Tibial nerve (tissue), 4 donors: ENCODE results near the gene CEP63. TPM values are rescaled to one million over a fixed set of nuclear protein-coding genes. Genes with fewer than 3 reads are reported as not detected.

Experiments used
- DNase-seq, 2 donors: peaks; one replicate each; pipeline ENCODE4 v3.0.0-alpha.2; 2019; ENCODE audit warnings: low spot score in 2 of 2
- H3K27ac ChIP-seq, 4 donors: fragments of 200-600 bp; sonication (generic) in 3 of 4; one replicate each; pipeline ENCODE4 v1.5.1; 2017 to 2019; ENCODE audit warnings: mild to moderate bottlenecking in 1 of 4
- H3K27me3 ChIP-seq, 2 donors: fragments of 200-600 bp; sonication (generic) in 1 of 2; one replicate each; pipeline versions ENCODE4 v1.5.1 to v1.6.0; 2017 to 2019
- H3K36me3 ChIP-seq, 3 donors: fragments of 200-600 bp; sonication (generic); one replicate each; pipeline ENCODE4 v1.5.1; 2018 to 2019
- H3K4me1 ChIP-seq, 4 donors: fragments of 200-600 bp; sonication (generic) in 3 of 4; one replicate each; pipeline ENCODE4 v1.5.1; 2017 to 2019
- H3K4me3 ChIP-seq, 4 donors: fragments of 200-600 bp; sonication (generic) in 3 of 4; one replicate each; pipeline ENCODE4 v1.5.1; 2017 to 2019; ENCODE audit warnings: mild to moderate bottlenecking in 1 of 4, moderate library complexity in 1 of 4
- H3K9me3 ChIP-seq, 4 donors: fragments of 200-600 bp; sonication (generic) in 3 of 4; one replicate each; pipeline ENCODE4 v1.5.1; 2017 to 2019
- EP300 ChIP-seq, 2 donors: sonication (generic); formaldehyde crosslinking; IDR thresholded peaks; one replicate each; pipeline ENCODE4 v1.6.1; 2017; ENCODE audit warnings: antibody characterized with exemption in 2 of 2, mild to moderate bottlenecking in 1 of 2
- POLR2A ChIP-seq, 2 donors: fragments of 450-650 bp; IDR thresholded peaks; one replicate each; pipeline ENCODE4 v1.6.1; 2017; ENCODE audit warnings: antibody characterized with exemption in 2 of 2, mild to moderate bottlenecking in 2 of 2, moderate library complexity in 2 of 2
- WGBS, 2 donors: methylation state at CpG; one replicate each; pipeline ENCODE4 v1.1.5; 2018; 5-methylcytosine and 5-hydroxymethylcytosine counted together
- total RNA-seq, 4 donors: library from RNA; depleted of rRNA; stranded (reverse); fragments of >200 nt; gene quantifications; one replicate each; pipeline ENCODE4 v1.1.0, GENCODE V29; 2016
- TF ChIP-seq, protein P1 (sequence below), 5 experiments: fragments of 200-600 bp in 3 of 5; fragments of 450-650 bp in 2 of 5; sonication (generic) in 3 of 5; IDR thresholded peaks; one replicate each; pipeline ENCODE4 v1.5.1; 2016 to 2019; ENCODE audit warnings: antibody characterized with exemption in 5 of 5, mild to moderate bottlenecking in 3 of 5, moderate library complexity in 2 of 5

CEP63 gene
- total RNA-seq, 4 donors from 2014 or later, result 21.4 to 32.7 (median 27.8) TPM

DNA sequence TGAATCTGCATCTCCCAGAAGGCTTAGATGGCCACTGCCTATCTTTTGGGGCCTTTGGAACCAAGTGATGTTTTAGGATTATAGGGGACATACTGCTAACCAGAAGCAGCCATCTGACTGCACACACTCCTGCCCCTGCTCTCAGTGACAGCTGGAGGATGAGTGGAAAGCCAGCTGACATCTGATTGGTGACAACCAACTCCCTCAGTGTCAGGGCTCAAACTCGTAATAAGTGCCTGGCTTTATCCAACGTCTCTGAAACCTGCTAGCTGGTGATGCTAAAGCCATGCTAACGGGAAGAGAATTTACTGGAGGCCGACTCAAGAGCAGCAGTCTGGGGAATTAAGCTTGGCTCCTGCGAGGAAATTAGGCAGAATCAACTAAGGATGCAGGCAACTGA, 129.9 kb downstream of the CEP63 start:
- 69 to 76% methylated on average over 5 of the region's 5 CpGs for WGBS, 2 donors
- Histone ChIP-seq H3K4me3 (no peak overlapping the region), H3K9me3 (no peaks in the 10 kb centered on the region), H3K27ac (no peak overlapping the region), H3K27me3 (no peaks in the 10 kb centered on the region), H3K36me3 (no peaks in the 10 kb centered on the region), H3K4me1 (no peaks in the 10 kb centered on the region)
- TF ChIP-seq EP300 (IDR thresholded peaks at IDR 0.05), result no peak
- no peak for TF ChIP-seq POLR2A (IDR thresholded peaks at IDR 0.05)
- TF ChIP-seq, protein P1, sequence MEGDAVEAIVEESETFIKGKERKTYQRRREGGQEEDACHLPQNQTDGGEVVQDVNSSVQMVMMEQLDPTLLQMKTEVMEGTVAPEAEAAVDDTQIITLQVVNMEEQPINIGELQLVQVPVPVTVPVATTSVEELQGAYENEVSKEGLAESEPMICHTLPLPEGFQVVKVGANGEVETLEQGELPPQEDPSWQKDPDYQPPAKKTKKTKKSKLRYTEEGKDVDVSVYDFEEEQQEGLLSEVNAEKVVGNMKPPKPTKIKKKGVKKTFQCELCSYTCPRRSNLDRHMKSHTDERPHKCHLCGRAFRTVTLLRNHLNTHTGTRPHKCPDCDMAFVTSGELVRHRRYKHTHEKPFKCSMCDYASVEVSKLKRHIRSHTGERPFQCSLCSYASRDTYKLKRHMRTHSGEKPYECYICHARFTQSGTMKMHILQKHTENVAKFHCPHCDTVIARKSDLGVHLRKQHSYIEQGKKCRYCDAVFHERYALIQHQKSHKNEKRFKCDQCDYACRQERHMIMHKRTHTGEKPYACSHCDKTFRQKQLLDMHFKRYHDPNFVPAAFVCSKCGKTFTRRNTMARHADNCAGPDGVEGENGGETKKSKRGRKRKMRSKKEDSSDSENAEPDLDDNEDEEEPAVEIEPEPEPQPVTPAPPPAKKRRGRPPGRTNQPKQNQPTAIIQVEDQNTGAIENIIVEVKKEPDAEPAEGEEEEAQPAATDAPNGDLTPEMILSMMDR (IDR thresholded peaks at IDR 0.05), result no peak
- DNase-seq, result no peak

DNA sequence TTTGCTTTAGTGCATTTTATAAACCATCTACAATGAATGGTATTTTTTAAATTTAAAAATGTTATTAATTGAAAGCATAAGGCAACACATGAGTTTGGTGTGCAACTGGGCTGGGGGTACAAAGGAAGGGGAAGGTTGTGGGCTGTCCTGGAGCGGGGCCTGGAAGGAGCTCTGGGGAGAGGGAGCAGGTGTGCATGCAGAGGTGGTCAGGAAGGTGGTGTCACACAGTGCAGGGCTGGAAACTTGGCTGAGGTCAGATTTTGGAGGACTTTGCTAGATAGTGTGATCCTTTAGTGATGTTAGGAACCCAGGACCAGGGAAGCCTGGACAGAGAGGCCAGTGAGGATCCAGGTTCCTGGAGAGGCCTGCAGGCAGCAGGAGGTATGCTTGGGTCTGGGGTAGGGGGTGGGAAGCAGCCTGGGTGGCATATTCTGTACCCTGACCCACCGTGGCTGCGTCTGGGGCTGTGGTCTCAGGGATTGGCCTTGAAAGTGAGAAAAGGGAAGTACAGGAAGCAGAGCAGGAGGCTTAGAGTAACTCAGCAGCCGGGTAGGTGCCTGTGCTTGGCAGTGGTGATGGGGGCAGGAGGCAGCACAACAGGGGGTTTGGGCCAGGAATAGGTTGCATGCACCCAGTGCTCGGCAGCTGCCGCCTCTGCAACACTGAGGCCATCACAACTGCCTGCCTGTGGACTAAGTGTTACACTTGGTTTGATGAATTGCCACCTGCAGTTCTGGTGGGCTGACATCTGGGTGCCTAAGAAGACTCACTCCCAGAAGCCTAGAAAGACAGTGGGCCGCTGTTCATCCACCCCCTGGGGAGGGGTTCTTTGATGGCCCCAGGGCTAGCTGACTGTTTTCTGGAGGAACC, 132.0 kb downstream of the CEP63 start:
- TF ChIP-seq EP300 (IDR thresholded peaks at IDR 0.05) (no peak), POLR2A (IDR thresholded peaks at IDR 0.05) (no peak)
- TF ChIP-seq, protein P1 (IDR thresholded peaks at IDR 0.05), result no peak
- no peaks in the 10 kb centered on the region for H3K9me3 ChIP-seq
- no peaks in the 10 kb centered on the region for H3K4me1 ChIP-seq
- no peaks in the 10 kb centered on the region for H3K36me3 ChIP-seq
- no peak overlapping the region for H3K27ac ChIP-seq
- WGBS, 2 donors, result 70 to 73% methylated on average over 7 of the region's 7 CpGs
- H3K27me3 ChIP-seq, result no peaks in the 10 kb centered on the region
- no peak overlapping the region for H3K4me3 ChIP-seq
- no peak for DNase-seq

DNA sequence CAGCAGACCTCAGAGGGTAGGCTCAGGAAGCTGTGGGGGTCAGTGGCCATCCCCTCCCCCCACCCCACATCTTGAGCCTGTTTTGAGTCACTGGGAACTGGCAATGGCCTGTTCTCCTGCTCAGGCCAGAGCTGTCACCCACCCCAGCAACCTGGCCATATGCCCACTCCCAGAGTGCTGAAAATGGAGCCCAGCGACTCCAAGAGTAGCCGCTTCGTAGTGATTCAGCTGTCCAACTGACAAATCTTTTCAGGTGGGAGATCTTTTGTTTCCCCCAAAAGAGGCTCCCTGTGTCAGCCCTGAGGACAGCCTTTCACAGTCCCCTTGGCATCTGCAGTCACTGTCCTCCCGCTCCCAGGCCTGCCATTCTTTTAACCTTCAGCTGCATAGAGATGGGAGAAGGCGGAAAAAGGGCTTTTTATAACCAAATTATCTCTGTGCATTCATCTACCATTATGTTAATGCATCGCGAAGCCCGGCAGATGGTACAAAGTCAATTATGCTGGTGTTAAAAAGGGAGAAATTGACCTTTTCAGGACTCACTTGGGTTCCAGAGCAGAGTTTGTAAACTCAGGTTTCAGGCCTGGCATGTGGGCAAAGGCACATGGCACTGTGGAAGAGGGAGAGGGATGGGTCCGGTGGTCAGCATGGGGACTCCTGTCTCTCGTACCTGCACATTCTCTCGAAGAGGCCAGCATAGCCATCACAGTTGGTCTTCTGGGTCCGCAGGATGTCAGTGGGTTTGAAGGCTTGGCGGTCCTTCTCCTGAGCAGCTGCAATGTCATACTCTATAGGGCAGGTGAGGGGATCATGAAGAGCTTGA, 132.8 kb downstream of the CEP63 start:
- H3K36me3 ChIP-seq, result no peaks in the 10 kb centered on the region
- H3K27me3 ChIP-seq, result no peaks in the 10 kb centered on the region
- H3K27ac ChIP-seq, result no peak overlapping the region
- WGBS, 2 donors, result 92% methylated on average over 13 of the region's 13 CpGs
- H3K9me3 ChIP-seq, result no peaks in the 10 kb centered on the region
- no peaks in the 10 kb centered on the region for H3K4me1 ChIP-seq
- DNase-seq, result no peak
- TF ChIP-seq EP300 (IDR thresholded peaks at IDR 0.05) (no peak), POLR2A (IDR thresholded peaks at IDR 0.05) (no peak)
- TF ChIP-seq, protein P1 (IDR thresholded peaks at IDR 0.05), result no peak
- H3K4me3 ChIP-seq, result no peak overlapping the region

DNA sequence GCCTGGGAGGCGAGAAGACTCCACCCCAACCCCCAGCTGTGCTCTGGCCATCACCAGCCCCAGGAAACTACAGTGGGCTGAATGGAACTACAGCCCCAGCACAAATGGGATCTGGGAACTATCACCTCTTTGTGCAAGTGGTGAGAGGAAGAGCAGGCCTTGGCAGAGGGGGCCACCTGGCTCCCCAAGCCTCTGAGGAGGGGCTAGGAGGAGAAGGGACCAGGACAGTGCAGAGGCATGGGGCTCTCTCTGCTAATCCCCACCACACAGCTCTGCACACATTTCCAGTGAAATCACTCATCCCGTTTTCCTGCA, 133.4 kb downstream of the CEP63 start:
- Histone ChIP-seq H3K27me3 (no peaks in the 10 kb centered on the region), H3K9me3 (no peaks in the 10 kb centered on the region), H3K4me1 (no peaks in the 10 kb centered on the region), H3K27ac (no peak overlapping the region), H3K36me3 (no peaks in the 10 kb centered on the region), H3K4me3 (no peak overlapping the region)
- no peak for DNase-seq
- WGBS, 2 donors, result 75 to 89% methylated on average over 1 to 2 of the region's 2 CpGs
- TF ChIP-seq, protein P1 (IDR thresholded peaks at IDR 0.05), result no peak
- TF ChIP-seq POLR2A (IDR thresholded peaks at IDR 0.05) (no peak), EP300 (IDR thresholded peaks at IDR 0.05) (no peak)

DNA sequence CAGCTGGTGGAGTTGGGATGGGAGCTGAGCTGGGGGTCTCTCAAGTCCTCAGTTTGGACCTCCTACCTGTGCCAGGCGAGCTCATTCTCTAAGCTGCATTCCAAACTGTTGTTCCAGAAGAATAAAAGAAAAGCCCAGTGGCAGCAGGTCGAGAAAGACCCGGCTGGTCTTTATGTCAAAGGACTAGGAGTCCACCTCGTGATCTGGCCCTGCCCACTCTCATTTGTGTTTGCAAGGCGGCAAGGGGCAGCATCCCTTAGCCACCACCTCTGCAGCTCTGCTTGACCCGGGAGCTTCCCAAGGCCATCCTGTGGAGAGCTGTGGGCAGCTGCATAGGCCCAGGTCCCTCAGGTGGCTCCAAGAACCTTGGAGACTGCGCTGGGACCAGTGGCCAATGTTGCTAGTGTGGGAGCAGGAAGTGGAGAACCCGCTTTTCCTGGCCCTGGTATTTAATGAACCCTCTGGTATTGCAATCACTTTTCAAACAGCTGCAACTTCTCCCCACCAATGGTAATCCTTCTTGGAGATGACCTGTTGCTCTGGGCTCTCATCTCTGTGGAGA, 134.1 kb downstream of the CEP63 start:
- no peaks in the 10 kb centered on the region for H3K9me3 ChIP-seq
- no peak for DNase-seq
- WGBS, 2 donors, result 89 to 90% methylated on average over 8 of the region's 8 CpGs
- H3K4me3 ChIP-seq, result no peak overlapping the region
- TF ChIP-seq POLR2A (IDR thresholded peaks at IDR 0.05), result no peak
- TF ChIP-seq, protein P1 (IDR thresholded peaks at IDR 0.05), result no peak
- TF ChIP-seq EP300 (IDR thresholded peaks at IDR 0.05), result no peak
- no peaks in the 10 kb centered on the region for H3K27me3 ChIP-seq
- H3K4me1 ChIP-seq, result no peaks in the 10 kb centered on the region
- H3K36me3 ChIP-seq, result no peaks in the 10 kb centered on the region
- no peak overlapping the region for H3K27ac ChIP-seq
